DND-41 (cell line): Measurements from ENCODE around the gene ACOXL.

Experiments used
- EZH2 ChIP-seq: IDR thresholded peaks from 3 replicates; pipeline ENCODE4 v1.6.1; 2012; ENCODE audit warnings: borderline replicate concordance, low read depth, mild to moderate bottlenecking, moderate library complexity, low read length, inconsistent platforms; ENCODE audit not compliant: severe bottlenecking
- TF ChIP-seq, protein P1 (sequence below): IDR thresholded peaks from 2 replicates; pipeline ENCODE4 v1.5.1; 2012; ENCODE audit warnings: borderline replicate concordance, low read length, moderate library complexity, mild to moderate bottlenecking; ENCODE audit not compliant: poor library complexity, severe bottlenecking; ENCODE audit errors: extremely low read depth

DNA sequence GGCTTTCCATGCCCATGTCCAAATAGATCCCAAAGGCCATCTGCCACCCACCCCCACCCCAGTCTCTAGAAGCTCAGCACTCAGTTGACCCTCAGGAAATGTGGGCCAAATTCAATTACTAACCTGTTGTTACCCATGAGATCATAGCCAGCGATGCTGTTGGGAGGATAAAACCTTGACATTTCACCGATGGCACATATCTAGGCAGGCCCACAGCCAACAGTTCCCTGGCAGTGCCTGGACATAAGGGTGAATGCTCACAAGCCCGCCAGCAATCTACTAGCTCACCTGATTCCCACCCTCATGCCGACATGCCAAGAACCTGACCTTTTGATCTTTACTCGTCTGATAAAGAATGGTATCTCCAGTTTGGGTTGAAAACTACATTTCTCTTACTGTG lies 11.8 kb upstream of the ACOXL start:
- TF ChIP-seq, protein P1, sequence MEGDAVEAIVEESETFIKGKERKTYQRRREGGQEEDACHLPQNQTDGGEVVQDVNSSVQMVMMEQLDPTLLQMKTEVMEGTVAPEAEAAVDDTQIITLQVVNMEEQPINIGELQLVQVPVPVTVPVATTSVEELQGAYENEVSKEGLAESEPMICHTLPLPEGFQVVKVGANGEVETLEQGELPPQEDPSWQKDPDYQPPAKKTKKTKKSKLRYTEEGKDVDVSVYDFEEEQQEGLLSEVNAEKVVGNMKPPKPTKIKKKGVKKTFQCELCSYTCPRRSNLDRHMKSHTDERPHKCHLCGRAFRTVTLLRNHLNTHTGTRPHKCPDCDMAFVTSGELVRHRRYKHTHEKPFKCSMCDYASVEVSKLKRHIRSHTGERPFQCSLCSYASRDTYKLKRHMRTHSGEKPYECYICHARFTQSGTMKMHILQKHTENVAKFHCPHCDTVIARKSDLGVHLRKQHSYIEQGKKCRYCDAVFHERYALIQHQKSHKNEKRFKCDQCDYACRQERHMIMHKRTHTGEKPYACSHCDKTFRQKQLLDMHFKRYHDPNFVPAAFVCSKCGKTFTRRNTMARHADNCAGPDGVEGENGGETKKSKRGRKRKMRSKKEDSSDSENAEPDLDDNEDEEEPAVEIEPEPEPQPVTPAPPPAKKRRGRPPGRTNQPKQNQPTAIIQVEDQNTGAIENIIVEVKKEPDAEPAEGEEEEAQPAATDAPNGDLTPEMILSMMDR: no peak
- no peak for TF ChIP-seq EZH2
